ENCODE results near the gene GALNT18. TPM values are rescaled to one million over a fixed set of nuclear protein-coding genes. Genes with fewer than 3 reads are reported as not detected.

Gene GALNT18
- polyA plus RNA-seq, 1 experiment = 4.1 TPM

GRCh38 chr11:11395126-11395525, 226.7 kb downstream of the GALNT18 start:
- Histone ChIP-seq H3K36me3 (ENCODE audit: control insufficient read depth, insufficient read depth, low read length) (no peaks in the 10 kb centered on the region), H3K27me3 (ENCODE audit: control insufficient read depth, insufficient read depth, low read length) (no peaks in the 10 kb centered on the region), H3K4me3 (ENCODE audit: low read depth, low read length) (no peak overlapping the region)
- DNase-seq (ENCODE audit: low read depth) = no peak
- ChIA-PET CTCF (no interaction called here), POLR2A (no interaction called here)
- TF ChIP-seq CTCF (IDR thresholded peaks at IDR 0.05; ENCODE audit: insufficient read depth, low read depth, low read length) = no peak

- DNase-seq (ENCODE audit: low read depth) = no peak
- CTCF ChIA-PET = no interaction called here
- no peak overlapping the region for H3K4me3 ChIP-seq (ENCODE audit: low read depth, low read length)
- no peaks in the 10 kb centered on the region for H3K36me3 ChIP-seq (ENCODE audit: control insufficient read depth, insufficient read depth, low read length)
- no peaks in the 10 kb centered on the region for H3K27me3 ChIP-seq (ENCODE audit: control insufficient read depth, insufficient read depth, low read length)
- POLR2A ChIA-PET = no interaction called here
- no peak for TF ChIP-seq CTCF (IDR thresholded peaks at IDR 0.05; ENCODE audit: insufficient read depth, low read depth, low read length)
Observed at GRCh38 chr11:11394241-11394640, 227.6 kb downstream of the GALNT18 start.

DNA sequence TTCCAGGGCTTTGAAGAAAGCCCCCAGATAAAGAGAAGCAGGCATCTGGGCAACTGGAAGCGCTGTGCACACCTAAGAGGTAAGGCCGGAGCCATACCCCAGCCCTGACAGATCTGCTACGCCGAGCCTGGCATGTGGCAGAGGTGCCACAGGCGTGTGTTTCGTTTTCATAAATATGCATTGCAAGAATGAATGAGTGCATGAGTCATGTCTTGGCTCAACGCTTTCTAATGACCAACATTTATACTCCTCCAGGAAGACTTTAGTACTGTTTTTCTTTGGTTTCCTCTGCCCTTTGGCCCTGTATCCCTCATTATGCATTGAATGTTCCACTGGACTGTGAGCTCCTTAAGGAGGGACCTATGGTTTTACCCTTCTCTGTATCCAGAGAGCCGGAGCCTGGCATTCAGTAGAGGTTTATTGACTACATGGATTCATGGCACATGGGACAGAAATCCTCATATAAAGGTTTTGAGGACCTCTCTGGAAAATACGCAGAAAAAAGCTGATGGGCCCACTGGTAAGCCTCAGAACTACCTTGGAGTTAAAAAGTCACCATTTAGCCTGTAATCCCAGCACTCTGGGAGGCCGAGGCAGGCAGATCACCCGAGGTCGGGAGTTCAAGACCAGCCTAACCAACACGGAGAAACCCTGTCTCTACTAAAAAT, 229.9 kb downstream of the GALNT18 start:
- ChIA-PET POLR2A (no interaction called here), CTCF (no interaction called here)
- TF ChIP-seq CTCF (IDR thresholded peaks at IDR 0.05; ENCODE audit: insufficient read depth, low read depth, low read length) = no peak
- no peaks in the 10 kb centered on the region for H3K36me3 ChIP-seq (ENCODE audit: control insufficient read depth, insufficient read depth, low read length)
- H3K4me3 ChIP-seq (ENCODE audit: low read depth, low read length) = no peak overlapping the region
- DNase-seq (ENCODE audit: low read depth) = peak; percentile 35
- 0 out of 2 replicates have a peak, but pooled peaks cover 2% of the 10 kb centered on the region for H3K27me3 ChIP-seq (ENCODE audit: control insufficient read depth, insufficient read depth, low read length)

GRCh38 chr11:11391169-11391568, 230.6 kb downstream of the GALNT18 start:
- no peak for DNase-seq (ENCODE audit: low read depth)
- ChIA-PET POLR2A (no interaction called here), CTCF (no interaction called here)

More at GRCh38 chr11:11391169-11391568, 230.6 kb downstream of the GALNT18 start:
- no peaks in the 10 kb centered on the region for H3K36me3 ChIP-seq (ENCODE audit: control insufficient read depth, insufficient read depth, low read length)
- H3K4me3 ChIP-seq (ENCODE audit: low read depth, low read length) = no peak overlapping the region
- H3K27me3 ChIP-seq (ENCODE audit: control insufficient read depth, insufficient read depth, low read length) = 0 out of 2 replicates have a peak, but pooled peaks cover 2% of the 10 kb centered on the region
- TF ChIP-seq CTCF (IDR thresholded peaks at IDR 0.05; ENCODE audit: insufficient read depth, low read depth, low read length) = no peak
